HepG2 (cell line): ENCODE data around the gene TRIM8. TPM values are rescaled to one million over a fixed set of nuclear protein-coding genes. Genes with fewer than 3 reads are reported as not detected.

ENCODE experiments used
- AGO1 ChIP-seq: fragments of 200-400 bp; formaldehyde crosslinking; IDR thresholded peaks from 2 replicates; pipeline ENCODE4 v1.6.1; 2017; ENCODE audit warnings: mild to moderate bottlenecking, low read depth, low read length, moderate library complexity; ENCODE audit not compliant: poor library complexity, severe bottlenecking
- ATAD3A ChIP-seq: sonication (generic); formaldehyde crosslinking; IDR thresholded peaks from 2 replicates; pipeline ENCODE4 v1.4.0; 2020; ENCODE audit warnings: missing genetic modification reagents
- ATF5 ChIP-seq: sonication (generic); formaldehyde crosslinking; IDR thresholded peaks from 2 replicates; pipeline ENCODE4 v1.4.0; 2020; ENCODE audit warnings: mild to moderate bottlenecking, low read depth, missing genetic modification reagents
- CBFB ChIP-seq: sonication (generic); formaldehyde crosslinking; IDR thresholded peaks from 2 replicates; pipeline ENCODE4 v1.4.0; 2020; ENCODE audit warnings: missing genetic modification reagents
- HBP1 ChIP-seq: IDR thresholded peaks from 2 replicates; pipeline ENCODE4 v1.6.1; 2016; ENCODE audit warnings: low read depth, control low read depth
- HNRNPK ChIP-seq: fragments of 200-400 bp; formaldehyde crosslinking; IDR thresholded peaks from 2 replicates; pipeline ENCODE4 v1.6.1; 2018; ENCODE audit warnings: low read length, low read depth, moderate library complexity, mild to moderate bottlenecking; ENCODE audit not compliant: poor library complexity, severe bottlenecking
- NFRKB ChIP-seq: fragments of 450-650 bp; IDR thresholded peaks from 2 replicates; pipeline ENCODE4 v1.6.1; 2017
- SMAD9 ChIP-seq: sonication (generic); formaldehyde crosslinking; IDR thresholded peaks from 2 replicates; pipeline ENCODE4 v1.5.1; 2020; ENCODE audit warnings: mild to moderate bottlenecking, missing genetic modification reagents
- ZFP1 ChIP-seq: IDR thresholded peaks from 2 replicates; pipeline ENCODE4 v1.6.1; 2016
- ZFP36L2 ChIP-seq: sonication (generic); formaldehyde crosslinking; IDR thresholded peaks from 2 replicates; pipeline ENCODE4 v1.4.0; 2020; ENCODE audit warnings: missing genetic modification reagents
- ZHX2 ChIP-seq, 2 experiments: sonication (generic) in 1 of 2; formaldehyde crosslinking in 1 of 2; IDR thresholded peaks; 2 replicates each; pipeline versions ENCODE4 v1.6.1 to v1.9.0; 2014 to 2022; ENCODE audit warnings: antibody characterized with exemption in 1 of 2, borderline replicate concordance in 1 of 2, inconsistent platforms in 1 of 2, low read depth in 1 of 2, missing genetic modification reagents in 1 of 2
- ZMAT3 ChIP-seq: sonication (generic); formaldehyde crosslinking; conservative IDR thresholded peaks from 2 replicates; pipeline ENCODE4 v1.7.0; 2021; ENCODE audit warnings: missing genetic modification reagents
- ZNF574 ChIP-seq: sonication (generic); formaldehyde crosslinking; IDR thresholded peaks from 2 replicates; pipeline ENCODE4 v1.4.0; 2020; ENCODE audit warnings: missing genetic modification reagents
- ZNF704 ChIP-seq: sonication (generic); formaldehyde crosslinking; IDR thresholded peaks from 2 replicates; pipeline ENCODE4 v1.8.1; 2023; ENCODE audit warnings: mild to moderate bottlenecking, inconsistent platforms, moderate library complexity, missing genetic modification reagents, borderline replicate concordance
- ZNF780A ChIP-seq: sonication (generic); formaldehyde crosslinking; IDR thresholded peaks from 2 replicates; pipeline ENCODE4 v1.8.0; 2022; ENCODE audit warnings: mild to moderate bottlenecking, missing genetic modification reagents, moderate library complexity
- ZNF781 ChIP-seq: sonication (generic); formaldehyde crosslinking; IDR thresholded peaks from 2 replicates; pipeline ENCODE4 v1.5.1; 2020; ENCODE audit warnings: borderline replicate concordance, mild to moderate bottlenecking, missing genetic modification reagents; ENCODE audit errors: not compliant biosample characterization
- polyA plus RNA-seq, 8 experiments: library from polyadenylated mRNA; depleted of rRNA in 3 of 8; stranded (reverse) in 7 of 8; unstranded in 1 of 8; fragments of >200 nt; fragmentation: Illumina TruSeq in 4 of 8; extraction: Trizol in 4 of 8; gene quantifications; 2 replicates each; pipeline versions ENCODE4 v1.2.1 to v1.2.3, GENCODE V29; 2011 to 2016; ENCODE audit warnings: low read depth in 4 of 8, missing spikeins in 1 of 8, mixed read lengths in 1 of 8; ENCODE audit not compliant: insufficient read depth in 1 of 8
- total RNA-seq, 5 experiments: library from RNA; depleted of rRNA; stranded (reverse); fragments of >200 nt; fragmentation: Illumina TruSeq; extraction: Trizol; gene quantifications; 2 replicates each; pipeline ENCODE4 v1.2.3, GENCODE V29; 2016; ENCODE audit warnings: low read depth in 1 of 5

The TRIM8 gene
- total and polyA plus RNA-seq, 2 of the 13 experiments (the other 11 are each of a cell fraction or from before 2014, with no cell fraction given): 38.9 to 66.5 TPM

GRCh38 chr10:102599565-102600327 lies 44.5 kb upstream of the TRIM8 start (continued):
- TF ChIP-seq SMAD9 (CRISPR knock-in tag) (no peak), ZNF574 (CRISPR knock-in tag) (peak; percentile 79), ZFP36L2 (CRISPR knock-in tag) (no peak), AGO1 (no peak), ATF5 (no peak), ZFP1 (CRISPR knock-in tag) (no peak), HNRNPK (no peak), HBP1 (no peak; the same call in 1 of the 2 replicates), ZHX2 (IDR thresholded peaks at IDR 0.05; ENCODE audit: low read depth) (0 out of 2 replicates have a peak, but pooled peaks have one; percentile 13), ZHX2 (CRISPR knock-in tag; IDR thresholded peaks at IDR 0.05; ENCODE audit: borderline replicate concordance) (no peak), ZNF781 (no peak), CBFB (peak; percentile 26; the same call in 1 of the 2 replicates), NFRKB (no peak), ZNF780A (CRISPR knock-in tag) (no peak), ATAD3A (CRISPR knock-in tag) (no peak), ZMAT3 (CRISPR knock-in tag) (no peak), ZNF704 (CRISPR knock-in tag) (no peak)
